WERI-Rb-1 (cell line): ENCODE measurements around the gene KCNIP3.

ENCODE experiments used
- DNase-seq: peaks from one replicate; pipeline ENCODE4 v3.0.0-alpha.2; 2020
- H3K27ac ChIP-seq: fragments of 250-450 bp; sonication (Bioruptor Pico); 2 replicates; pipeline ENCODE4 v1.5.1; 2020; ENCODE audit warnings: mild to moderate bottlenecking, moderate library complexity
- H3K27me3 ChIP-seq: fragments of 250-450 bp; sonication (Bioruptor Pico); 2 replicates; pipeline ENCODE4 v1.5.1; 2021; ENCODE audit warnings: mild to moderate bottlenecking, low read depth, moderate library complexity; ENCODE audit not compliant: insufficient read depth, severe bottlenecking
- H3K36me3 ChIP-seq: fragments of 250-450 bp; sonication (Bioruptor Pico); 2 replicates; pipeline ENCODE4 v1.5.1; 2020; ENCODE audit warnings: mild to moderate bottlenecking, moderate library complexity
- H3K4me3 ChIP-seq: 2 replicates; pipeline ENCODE4 v1.5.1; 2011; ENCODE audit warnings: low read depth, mild to moderate bottlenecking, control low read depth, low read length
- H3K9me3 ChIP-seq: fragments of 250-450 bp; sonication (Bioruptor Pico); 2 replicates; pipeline ENCODE4 v1.5.1; 2021; ENCODE audit warnings: mild to moderate bottlenecking, moderate library complexity; ENCODE audit not compliant: severe bottlenecking
- TF ChIP-seq, protein P1 (sequence below): IDR thresholded peaks from 2 replicates; pipeline ENCODE4 v1.5.1; 2011; ENCODE audit warnings: low read depth, mild to moderate bottlenecking, control low read depth, inconsistent platforms, low read length

The KCNIP3 gene

DNA sequence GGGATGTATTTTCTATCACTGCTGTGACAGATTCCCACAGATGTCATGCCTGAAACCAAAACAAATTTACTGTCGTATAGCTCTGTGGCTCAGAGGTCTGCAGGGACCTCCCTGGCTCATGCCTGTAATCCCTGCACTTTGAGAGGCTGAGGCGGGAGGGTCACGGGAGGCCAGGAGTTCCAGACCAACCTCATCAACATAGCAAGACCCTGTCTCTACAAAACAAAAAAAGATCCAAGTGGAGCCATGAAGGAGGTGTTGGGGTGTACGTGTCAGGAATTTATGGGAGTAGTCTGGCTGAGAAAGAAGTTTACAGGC lies 54.4 kb downstream of the KCNIP3 start:
- no peak overlapping the region for H3K4me3 ChIP-seq

DNA sequence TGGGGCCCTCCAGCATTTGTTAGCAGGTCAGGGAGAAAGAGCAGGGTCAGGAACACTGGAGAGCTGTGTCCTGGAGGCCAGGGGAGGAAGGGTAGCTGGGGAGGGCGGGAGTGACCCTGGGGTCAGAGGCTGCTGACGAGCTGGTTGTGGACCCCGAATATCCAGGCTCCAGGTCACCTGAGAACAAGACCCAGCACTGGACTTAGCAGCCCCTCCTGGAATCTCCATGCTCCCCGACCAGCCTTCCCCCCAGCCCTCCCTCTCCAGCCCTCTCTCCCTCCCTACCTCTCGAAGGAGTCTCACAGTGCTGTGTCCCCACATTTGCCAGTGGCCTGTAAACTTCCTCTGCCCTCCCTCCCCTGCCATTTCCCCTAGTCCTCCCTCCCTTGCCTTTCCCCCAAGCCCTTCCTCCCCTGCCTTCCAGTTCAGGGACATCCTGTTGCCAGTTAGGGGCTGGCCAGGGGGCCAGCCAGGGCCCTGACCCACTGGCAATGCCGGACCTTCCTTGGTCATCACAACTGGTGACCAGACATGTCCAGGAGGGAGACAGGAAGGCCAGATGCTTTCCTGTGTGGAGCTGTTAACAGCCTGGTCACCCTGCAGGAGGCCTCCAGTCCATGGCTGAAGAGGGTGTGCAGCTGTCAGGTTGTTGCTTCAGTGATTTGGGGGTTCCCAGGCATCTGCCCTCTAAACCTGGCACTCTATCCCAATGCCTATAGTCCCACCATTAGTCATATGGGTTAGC lies 55.3 kb downstream of the KCNIP3 start:
- Histone ChIP-seq H3K36me3 (no peaks in the 10 kb centered on the region), H3K27ac (no peak overlapping the region), H3K9me3 (no peaks in the 10 kb centered on the region), H3K4me3 (no peak overlapping the region), H3K27me3 (no peaks in the 10 kb centered on the region)
- TF ChIP-seq, protein P1, sequence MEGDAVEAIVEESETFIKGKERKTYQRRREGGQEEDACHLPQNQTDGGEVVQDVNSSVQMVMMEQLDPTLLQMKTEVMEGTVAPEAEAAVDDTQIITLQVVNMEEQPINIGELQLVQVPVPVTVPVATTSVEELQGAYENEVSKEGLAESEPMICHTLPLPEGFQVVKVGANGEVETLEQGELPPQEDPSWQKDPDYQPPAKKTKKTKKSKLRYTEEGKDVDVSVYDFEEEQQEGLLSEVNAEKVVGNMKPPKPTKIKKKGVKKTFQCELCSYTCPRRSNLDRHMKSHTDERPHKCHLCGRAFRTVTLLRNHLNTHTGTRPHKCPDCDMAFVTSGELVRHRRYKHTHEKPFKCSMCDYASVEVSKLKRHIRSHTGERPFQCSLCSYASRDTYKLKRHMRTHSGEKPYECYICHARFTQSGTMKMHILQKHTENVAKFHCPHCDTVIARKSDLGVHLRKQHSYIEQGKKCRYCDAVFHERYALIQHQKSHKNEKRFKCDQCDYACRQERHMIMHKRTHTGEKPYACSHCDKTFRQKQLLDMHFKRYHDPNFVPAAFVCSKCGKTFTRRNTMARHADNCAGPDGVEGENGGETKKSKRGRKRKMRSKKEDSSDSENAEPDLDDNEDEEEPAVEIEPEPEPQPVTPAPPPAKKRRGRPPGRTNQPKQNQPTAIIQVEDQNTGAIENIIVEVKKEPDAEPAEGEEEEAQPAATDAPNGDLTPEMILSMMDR, result no peak
- DNase-seq, result no peak

More for the DNA sequence above, 54.4 kb downstream of the KCNIP3 start:
- Histone ChIP-seq H3K27me3 (no peaks in the 10 kb centered on the region), H3K36me3 (no peaks in the 10 kb centered on the region), H3K27ac (no peak overlapping the region), H3K9me3 (no peaks in the 10 kb centered on the region)
- no peak for DNase-seq
- TF ChIP-seq, protein P1, result no peak

DNA sequence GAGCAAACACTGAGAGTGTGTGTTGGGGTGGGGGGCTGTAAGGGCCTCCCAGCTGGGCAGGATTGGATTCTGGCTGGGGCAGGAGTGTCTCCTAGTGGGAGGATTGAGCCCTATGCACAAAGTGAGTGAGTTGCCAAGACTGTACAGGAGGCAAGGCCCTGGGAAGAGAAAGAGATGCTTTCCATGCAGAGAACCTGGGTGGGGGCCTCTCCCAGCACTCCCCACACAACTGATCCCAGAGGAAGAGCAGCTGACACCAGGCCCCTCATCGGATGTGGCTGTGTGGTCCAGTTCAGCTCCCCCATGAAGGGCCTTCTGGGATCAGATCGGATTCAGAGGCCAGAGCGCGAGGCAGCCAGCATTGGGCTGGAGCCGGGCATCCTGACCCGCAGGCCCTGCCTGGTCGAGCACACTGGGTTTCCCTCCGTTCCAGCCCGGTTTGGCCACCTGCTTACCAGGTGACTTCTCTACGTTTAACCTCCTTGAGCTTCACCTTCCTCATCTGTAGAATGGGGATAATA lies 56.0 kb downstream of the KCNIP3 start:
- H3K27ac ChIP-seq, result no peak overlapping the region
- DNase-seq, result no peak
- TF ChIP-seq, protein P1, result no peak
- H3K27me3 ChIP-seq, result no peaks in the 10 kb centered on the region
- H3K36me3 ChIP-seq, result no peaks in the 10 kb centered on the region
- H3K9me3 ChIP-seq, result no peaks in the 10 kb centered on the region
- H3K4me3 ChIP-seq, result no peak overlapping the region

DNA sequence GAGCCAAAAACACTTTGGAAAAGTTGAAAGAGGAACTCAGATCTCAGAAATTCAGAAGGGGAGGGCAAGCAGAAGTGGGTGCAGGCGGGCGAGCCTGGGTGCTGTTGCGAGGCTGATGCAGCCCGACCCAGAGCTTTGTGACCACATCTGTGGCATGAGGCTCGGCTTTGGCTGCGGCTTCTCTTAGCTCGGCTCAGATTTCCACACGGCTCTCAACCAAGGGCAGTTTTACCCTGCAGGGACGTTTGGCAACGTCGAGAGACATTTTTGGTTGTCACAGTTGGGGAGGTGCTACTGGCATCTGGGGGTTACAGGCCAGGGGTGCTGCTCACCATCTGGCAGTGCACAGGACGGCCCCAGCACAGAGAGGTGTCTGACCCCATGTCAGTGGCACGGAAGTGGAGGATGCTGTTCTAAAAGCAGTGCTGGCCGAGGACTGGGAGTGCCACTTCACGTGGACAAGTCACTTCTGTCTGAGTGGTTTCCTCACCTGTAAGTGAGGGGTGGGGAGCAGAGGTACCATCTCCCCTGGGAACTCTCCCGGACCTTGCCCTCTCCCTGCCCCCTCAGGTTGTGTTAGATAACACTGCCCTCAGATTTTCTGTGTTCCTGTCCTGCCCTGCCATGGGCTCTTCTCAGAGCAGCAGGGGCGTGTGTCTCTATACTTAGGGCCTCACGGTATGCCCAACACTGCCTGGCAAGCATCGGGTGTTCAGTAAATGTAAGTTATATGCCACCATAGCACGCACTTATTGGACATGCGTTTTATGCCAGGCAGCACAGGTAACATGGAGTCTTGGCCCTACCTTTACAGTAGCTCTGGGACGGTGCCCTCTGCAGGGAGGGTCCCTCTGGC lies 56.7 kb downstream of the KCNIP3 start:
- Histone ChIP-seq H3K36me3 (no peaks in the 10 kb centered on the region), H3K27ac (no peak overlapping the region), H3K4me3 (no peak overlapping the region), H3K9me3 (no peaks in the 10 kb centered on the region), H3K27me3 (no peaks in the 10 kb centered on the region)
- TF ChIP-seq, protein P1, result no peak
- no peak for DNase-seq

DNA sequence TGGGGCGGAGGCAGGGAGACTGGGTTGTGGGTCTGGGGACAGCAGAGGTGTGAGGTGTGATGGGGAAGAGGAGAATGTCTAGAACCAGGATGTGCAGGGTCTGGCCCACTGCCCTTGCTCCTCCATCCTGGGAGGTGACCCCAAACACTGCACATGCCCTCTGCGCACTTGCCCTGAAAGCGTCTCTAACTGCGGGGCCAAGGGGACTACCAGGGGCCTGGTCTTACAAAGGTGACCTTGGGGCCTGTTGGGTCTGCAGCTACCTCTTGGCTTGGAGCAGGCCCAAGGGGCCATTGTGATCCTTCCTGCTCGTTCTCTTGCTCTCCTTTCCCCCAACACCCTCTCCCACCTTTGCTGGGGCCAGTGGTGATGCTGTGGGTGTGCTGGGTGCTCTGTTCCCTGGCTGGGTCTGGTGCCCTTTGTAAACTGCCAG lies 57.3 kb downstream of the KCNIP3 start:
- no peak for DNase-seq
- Histone ChIP-seq H3K36me3 (no peaks in the 10 kb centered on the region), H3K9me3 (no peaks in the 10 kb centered on the region), H3K27me3 (no peaks in the 10 kb centered on the region), H3K27ac (no peak overlapping the region), H3K4me3 (no peak overlapping the region)
- TF ChIP-seq, protein P1, result no peak
